Heart left ventricle (tissue), 13 donors: ENCODE data around the gene ISY1.

Experiments used
- CTCF ChIP-seq, 12 donors: fragments of 200-600 bp; sonication (generic) in 4 of 12; IDR thresholded peaks; one replicate each; pipeline versions ENCODE4 v1.5.0 to v1.8.0; 2018 to 2022; ENCODE audit warnings: antibody characterized with exemption in 12 of 12, mild to moderate bottlenecking in 5 of 12
- POLR2A ChIP-seq, 2 donors: fragments of 450-650 bp; IDR thresholded peaks; one replicate each; pipeline ENCODE4 v1.6.1; 2017; ENCODE audit warnings: antibody characterized with exemption in 2 of 2, mild to moderate bottlenecking in 2 of 2, moderate library complexity in 2 of 2
- donor health status: ischemic (EF 13 %, LVEDD 7.1; RV severe dilation, severe dysfunction).
- donor health status: DM: no; HTN: yes; CAD: no.
- donor health status: DM: no; HTN: no; CAD: no.
- donor health status: ischemic (EF 25% LVEDD 6.9; RV normal size, moderate dysfunction).
- donor health status: ischemic (EF 25% LVEDD 5.7; RV mildly dilated, moderate dysfunction).
- donor health status: ischemic (EF 35%, LVEDD 5.7; RV mildly dilated, moderate dysfunction).
- donor health status: nonischemic (EF 11% LVEDD 7.7; RV severe dilation, severe dysfunction).
- donor health status: DM: yes; HTN: yes; CAD: no.
- donor health status: PGD.
- donor health status: ischemic (EF 29% LVEDD 5.4; RV normal size, mild dysfunction).
- donor health status: nonischemic (EF 23%, LVEDD 6.1; RV moderate dilation, normal function).

- TF ChIP-seq CTCF (IDR thresholded peaks at IDR 0.05) (no peak), POLR2A (IDR thresholded peaks at IDR 0.05) (no peak)
These were observed 44.4 kb upstream of the ISY1 start for GRCh38 chr3:129205109-129205832.
